HG02588 (cell line): ENCODE data around the gene RABL3.
"Not testable (repeated sequence)": the region's sequence is repeated elsewhere in the genome, so short reads cannot be mapped to it uniquely, and the experiment has no call there.

ENCODE experiments used
- ATAC-seq: cut with Tn5 transposase; IDR thresholded peaks from one replicate; pipeline ENCODE4 v1.9.1; 2021; ENCODE audit warnings: mild to moderate bottlenecking, moderate library complexity; ENCODE audit not compliant: unreplicated experiment

RABL3 gene

GRCh38 chr3:120684896-120685295, 57.4 kb downstream of the RABL3 start:
- ATAC-seq = no peak

GRCh38 chr3:120683671-120684301, 58.5 kb downstream of the RABL3 start:
- ATAC-seq = no peak

GRCh38 chr3:120683213-120683612, 59.1 kb downstream of the RABL3 start:
- no peak for ATAC-seq

DNA sequence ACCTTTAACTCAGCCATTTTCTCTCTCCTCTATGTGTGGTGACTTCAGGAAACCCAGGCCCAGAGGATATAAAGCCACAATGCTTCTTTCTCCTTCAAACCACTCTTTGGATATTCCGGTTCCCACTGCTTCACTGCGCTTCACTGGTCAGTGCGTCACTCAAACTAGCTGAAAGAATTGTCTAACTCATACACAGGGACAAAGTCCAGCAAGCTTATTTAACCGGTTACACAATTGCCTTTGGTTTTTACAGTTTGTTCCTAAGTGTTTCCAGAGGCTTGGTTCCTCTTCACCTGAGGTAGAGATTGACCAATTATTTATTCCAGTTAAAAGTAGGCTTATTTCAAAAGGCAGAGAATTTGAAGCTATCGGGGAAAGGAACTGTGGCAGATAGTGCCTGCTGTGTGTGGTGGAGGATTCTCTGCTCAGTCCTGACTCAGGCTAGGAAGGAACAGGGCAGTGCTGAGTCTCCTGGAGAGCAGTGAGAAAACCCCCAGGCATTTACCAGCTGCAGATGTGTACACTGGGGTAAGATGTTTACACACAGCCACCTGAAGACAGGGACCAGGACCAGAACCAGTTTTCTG, 60.1 kb downstream of the RABL3 start, which contains the start of gene HGD:
Gene HGD (minus strand): TSS at position 145 of the 587 bp plus-strand sequence. CDS start 128 bp downstream, at position 17.
- no peak for ATAC-seq

GRCh38 chr3:120681506-120682038, 60.7 kb downstream of the RABL3 start:
- ATAC-seq = no peak

GRCh38 chr3:120681018-120681417, 61.3 kb downstream of the RABL3 start:
- no peak for ATAC-seq

DNA sequence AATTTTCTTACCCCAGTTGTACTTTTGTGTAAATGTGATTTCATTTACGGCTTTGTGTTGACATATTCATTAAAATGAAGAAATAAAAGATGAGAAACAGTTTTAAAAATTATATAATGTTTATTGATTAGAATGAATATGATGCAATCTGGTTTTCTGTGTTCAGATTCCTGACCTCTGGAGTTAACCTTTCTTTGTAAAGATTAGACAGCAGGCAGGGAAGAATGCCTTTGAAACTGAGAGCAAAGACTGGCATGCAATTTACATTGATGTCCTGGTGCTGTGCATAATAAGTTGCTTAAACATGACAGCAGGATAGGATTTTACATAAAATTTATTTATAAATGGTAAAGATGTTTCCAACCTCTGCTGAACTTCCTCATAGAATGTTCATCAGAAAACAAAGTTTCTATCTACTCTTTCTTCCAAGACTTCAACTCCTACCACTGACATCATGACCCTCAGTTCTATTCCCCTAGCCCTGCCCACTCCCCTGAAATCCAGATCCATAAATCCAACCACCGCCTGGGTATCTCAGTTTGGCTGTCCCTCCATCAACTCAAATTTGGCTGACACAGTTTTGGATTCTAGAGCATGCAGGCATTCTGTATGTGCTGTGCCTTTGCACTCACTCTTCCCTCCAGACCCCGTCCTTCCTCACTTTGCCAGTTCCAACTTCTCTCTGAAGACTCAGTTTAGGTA, 62.0 kb downstream of the RABL3 start:
- no peak for ATAC-seq

GRCh38 chr3:120678984-120679383, 63.3 kb downstream of the RABL3 start:
- ATAC-seq = peak; percentile 49

DNA sequence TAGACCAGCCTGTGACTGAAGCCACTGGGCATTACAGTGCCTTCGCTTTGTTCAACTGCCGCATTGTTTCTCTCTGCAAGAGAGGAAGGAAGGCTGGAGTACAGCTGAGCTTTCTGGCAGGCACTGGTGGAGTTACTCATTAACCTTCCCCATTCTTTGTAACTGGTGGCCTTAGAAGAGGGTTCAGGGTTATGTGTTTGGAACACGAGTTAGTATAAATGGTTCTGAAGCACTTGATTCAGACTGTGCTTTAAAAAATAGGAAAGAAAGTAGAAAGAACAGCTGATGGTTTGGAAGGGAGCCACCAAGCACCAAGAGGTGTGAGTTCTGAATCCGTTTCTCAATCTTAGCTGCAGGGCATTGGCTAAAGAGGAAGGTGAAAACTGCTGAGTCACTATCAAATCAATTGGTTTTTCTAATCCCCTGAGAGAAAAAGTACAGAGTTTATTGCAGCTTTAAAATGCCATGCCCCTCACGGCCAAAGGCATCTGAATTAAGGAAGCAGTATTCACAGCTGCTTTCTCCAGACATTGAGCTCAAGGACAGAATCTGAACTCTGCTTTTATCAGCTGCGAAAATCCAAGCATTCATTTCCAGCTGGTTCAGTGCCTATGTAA, 63.9 kb downstream of the RABL3 start:
- ATAC-seq = peak; percentile 87

DNA sequence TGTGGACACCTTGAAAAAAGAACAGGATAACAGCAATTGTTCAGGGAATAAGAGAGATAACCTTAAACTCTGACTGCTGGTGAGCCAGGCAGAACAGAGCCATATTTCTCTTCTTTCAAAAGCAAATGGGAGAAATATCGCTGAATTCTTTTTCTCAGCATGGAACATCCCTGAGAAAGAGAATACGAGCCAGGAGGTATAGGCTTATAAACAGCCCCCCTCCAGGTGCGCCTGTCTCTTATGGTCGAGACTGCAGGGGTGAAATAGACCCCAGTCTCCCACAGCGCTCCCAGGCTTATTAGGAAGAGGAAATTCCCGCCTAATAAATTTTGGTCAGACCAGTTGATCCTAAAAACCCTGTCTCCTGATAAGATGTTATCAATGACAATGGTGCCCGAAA, 65.1 kb downstream of the RABL3 start:
- ATAC-seq = not testable (repeated sequence)

- no peak for ATAC-seq
These were observed 69.2 kb downstream of the RABL3 start for GRCh38 chr3:120673116-120673515.

- ATAC-seq = no peak
These were observed 71.7 kb downstream of the RABL3 start for GRCh38 chr3:120670576-120670975.

DNA sequence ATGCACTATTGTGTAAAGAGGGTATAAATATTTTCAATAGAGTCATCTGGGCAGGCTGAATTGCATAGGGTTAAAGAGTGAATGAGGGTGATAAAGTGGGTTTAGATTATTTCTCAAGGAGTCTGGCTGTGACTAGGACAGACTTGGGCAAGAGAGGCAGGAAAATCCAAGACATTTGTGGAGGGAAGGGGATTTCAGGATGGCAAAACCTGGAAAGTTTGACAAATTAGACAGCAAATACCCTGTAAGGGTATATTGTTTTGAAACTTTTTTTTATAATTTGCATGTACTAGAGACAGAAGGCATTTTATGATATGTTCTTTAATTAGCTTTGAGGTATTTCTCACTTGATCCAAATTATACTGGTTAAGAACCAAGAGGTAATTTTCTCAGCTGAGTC, 77.4 kb downstream of the RABL3 start:
- ATAC-seq = no peak

DNA sequence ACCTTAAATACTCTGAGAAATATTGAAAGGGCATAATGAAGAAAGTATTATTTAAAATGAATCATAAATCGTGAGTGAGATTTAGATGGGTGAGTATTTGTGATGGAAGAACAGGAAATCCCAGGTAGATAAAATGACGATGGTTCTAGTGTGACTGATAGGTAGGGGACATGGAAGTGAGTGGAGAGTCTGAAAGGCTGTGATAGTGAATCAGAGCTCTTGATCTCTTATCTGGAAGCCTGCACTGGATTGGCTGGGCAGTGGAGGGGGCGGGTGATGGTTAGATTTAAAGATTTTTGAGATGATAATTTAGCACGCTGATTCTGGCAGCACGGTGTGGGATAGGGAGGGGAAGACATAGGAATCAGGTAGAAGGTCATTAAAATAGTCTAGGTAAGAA, 80.4 kb downstream of the RABL3 start:
- ATAC-seq = no peak

- no peak for ATAC-seq
These were observed 81.0 kb downstream of the RABL3 start for GRCh38 chr3:120661106-120661905.

DNA sequence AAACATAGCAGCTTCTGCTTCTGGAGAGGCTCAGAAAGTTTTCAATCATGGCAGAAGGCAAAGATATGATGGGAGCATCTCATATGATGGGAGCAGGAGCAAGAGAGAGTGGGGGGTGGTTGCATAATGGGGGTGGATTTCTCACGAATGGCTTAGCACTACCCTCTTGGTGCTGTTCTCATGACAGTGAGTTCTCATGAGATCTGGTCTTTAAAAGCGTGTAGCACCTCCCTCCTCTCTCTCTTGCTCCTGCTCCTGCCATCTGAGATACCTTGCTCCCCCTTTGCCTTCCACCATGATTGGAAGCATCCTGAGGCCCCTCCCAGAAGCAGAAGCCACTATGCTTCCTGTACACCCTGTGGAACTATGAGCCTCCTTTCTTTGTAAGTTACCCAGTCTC, 82.5 kb downstream of the RABL3 start:
- no peak for ATAC-seq

DNA sequence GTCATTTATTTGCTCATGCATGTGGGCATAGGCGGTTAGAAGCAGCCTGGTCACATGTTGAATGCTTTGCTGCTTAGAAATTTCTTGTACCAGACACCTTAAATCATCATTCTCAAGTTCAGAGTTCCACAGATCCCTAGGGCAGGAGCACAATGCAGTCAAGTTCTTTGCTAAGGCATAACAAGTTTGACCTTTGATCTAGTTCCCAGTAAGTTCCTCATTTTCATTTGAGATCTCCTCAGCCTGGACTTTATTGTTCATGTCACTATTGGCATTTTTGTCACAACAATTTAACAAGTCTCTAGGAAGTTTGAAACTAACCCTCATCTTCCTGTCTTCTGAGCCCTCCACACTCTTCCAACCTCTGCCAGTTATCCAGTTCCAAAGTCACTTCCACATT, 83.0 kb downstream of the RABL3 start:
- no peak for ATAC-seq

GRCh38 chr3:120652896-120653545, 89.3 kb downstream of the RABL3 start:
- ATAC-seq = no peak

DNA sequence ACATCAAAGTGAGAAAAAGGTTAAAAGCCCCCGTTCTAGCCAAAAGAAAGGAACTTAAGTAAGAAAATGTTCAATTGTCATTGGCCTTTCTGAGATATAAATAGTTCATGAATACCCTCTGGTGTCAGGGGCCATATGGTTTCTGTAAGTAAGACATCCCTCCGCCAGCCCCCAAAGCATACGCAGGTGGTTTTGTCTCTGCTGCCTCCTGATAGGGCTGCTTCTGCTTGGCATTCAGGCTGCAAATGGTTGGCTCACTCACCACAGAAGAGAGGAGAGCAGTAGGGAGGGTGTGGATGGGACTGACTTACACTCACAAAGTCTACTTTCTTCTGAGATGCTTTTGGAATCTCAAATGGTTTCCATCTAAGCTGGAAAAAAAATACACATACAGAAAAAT, 90.0 kb downstream of the RABL3 start:
- no peak for ATAC-seq

DNA sequence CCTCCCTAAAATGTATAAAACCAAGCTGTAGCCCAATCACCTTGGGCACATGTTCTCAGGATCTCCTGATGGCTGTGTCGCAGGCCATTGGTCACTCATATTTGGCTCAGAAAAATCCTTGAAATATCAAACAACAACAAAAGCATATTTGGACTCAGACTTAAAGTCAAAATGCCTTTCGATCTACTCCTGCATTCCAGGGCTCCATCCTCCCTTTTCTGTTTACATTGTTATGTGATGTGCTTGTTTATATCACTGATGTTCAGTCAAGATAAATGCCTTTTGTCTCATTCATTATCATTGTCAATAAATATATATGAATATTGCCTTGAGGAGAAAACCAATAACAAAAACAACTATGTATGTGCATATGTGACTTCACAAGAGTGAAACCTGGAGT, 92.0 kb downstream of the RABL3 start:
- no peak for ATAC-seq
